ENCODE data around the gene UGT1A7.

- TF ChIP-seq ISL1 (CRISPR knock-in tag; IDR thresholded peaks at IDR 0.05): no peak
- TF ChIP-seq CREB5 (CRISPR knock-in tag; IDR thresholded peaks at IDR 0.05; ENCODE audit: low read depth): no peak
- no peak for TF ChIP-seq PATZ1 (CRISPR knock-in tag; IDR thresholded peaks at IDR 0.05; ENCODE audit: borderline replicate concordance)
- TF ChIP-seq ZNF565 (CRISPR knock-in tag; conservative IDR thresholded peaks at IDR 0.05; ENCODE audit: low read depth): no peak
- no peak for TF ChIP-seq ESRRG (CRISPR knock-in tag; IDR thresholded peaks at IDR 0.05)
- no peak for TF ChIP-seq ZFP30 (CRISPR knock-in tag; IDR thresholded peaks at IDR 0.05)
- no peak for TF ChIP-seq ZNF70 (CRISPR knock-in tag; IDR thresholded peaks at IDR 0.05)
- TF ChIP-seq TCF4 (CRISPR knock-in tag; IDR thresholded peaks at IDR 0.05; ENCODE audit: borderline replicate concordance): no peak
Measured at GRCh38 chr2:233822101-233822771, 140.5 kb downstream of the UGT1A7 start.
